Activated CD4-positive, CD25-positive, alpha-beta regulatory T cell treated with anti-CD3 and anti-CD28 coated beads, Interleukin-2, amount 50 U/mL, for 16 hours (primary cell): ENCODE measurements around the gene CEP131.
A peak's percentile ranks its signal among the peaks of the same experiment; 100 is the strongest.

Source experiments
- DNase-seq: peaks from one replicate; pipeline ENCODE4 v3.0.0-alpha.2; 2020; ENCODE audit warnings: low read depth, low spot score

The CEP131 gene

DNA sequence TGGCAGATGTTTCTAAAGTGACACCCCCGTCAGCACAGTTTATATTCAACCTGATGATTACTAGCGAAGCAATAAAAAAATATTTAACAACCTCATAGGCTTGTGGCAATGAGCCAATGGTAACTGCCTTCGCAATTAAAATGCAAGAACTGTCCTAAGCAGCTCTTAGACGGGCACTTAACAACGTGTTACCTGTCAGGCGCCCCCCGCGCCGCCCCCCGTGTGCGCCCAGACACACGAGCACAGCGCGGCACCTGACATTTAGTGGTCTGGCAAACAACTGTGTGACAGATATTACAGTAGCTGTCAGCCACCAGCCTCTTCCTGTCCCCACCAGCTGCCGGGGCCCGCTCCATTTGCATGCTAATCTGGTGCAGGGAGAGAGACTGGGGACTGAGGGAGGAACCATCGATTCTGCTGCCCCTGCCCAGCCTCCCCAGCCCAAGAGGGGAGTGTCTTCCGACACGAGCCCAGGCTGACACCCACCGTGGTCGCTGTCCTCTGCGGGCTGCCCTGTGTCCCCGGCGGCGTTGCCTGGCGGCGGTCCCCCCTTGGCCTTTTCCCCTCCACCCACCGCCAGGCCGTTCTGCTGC lies 29.0 kb upstream of the CEP131 start:
- DNase-seq: no peak

DNA sequence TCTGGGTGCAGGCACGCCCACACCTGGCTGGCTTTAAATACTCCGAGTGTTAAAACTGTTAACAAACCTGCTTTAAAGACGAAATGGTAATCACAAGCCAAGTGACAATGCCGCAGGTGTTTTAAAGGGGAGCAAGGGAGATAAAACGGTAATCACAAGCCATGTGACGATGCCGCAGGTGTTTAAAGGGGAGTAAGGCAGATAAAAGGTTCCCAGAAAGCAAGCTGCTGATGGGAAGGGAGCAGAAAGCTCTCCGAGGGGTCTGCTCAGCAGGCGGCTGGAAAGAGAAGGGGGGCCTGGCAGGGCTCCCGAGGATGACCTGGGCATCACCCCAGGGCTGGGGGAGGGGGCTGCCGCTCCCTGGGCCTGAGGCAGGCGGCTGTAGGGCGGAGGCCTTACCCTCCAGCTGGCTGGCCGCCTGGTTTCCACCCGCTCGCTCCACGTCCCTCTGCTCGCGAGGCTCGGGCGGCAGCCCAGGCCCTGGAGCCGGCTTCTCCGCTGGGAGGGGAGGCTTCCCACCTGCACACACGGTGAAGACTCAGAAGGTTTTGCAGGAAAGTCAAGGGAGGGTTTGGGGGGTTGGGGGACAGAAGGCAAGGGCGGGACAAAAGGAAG lies 28.4 kb upstream of the CEP131 start:
- DNase-seq: no peak

DNA sequence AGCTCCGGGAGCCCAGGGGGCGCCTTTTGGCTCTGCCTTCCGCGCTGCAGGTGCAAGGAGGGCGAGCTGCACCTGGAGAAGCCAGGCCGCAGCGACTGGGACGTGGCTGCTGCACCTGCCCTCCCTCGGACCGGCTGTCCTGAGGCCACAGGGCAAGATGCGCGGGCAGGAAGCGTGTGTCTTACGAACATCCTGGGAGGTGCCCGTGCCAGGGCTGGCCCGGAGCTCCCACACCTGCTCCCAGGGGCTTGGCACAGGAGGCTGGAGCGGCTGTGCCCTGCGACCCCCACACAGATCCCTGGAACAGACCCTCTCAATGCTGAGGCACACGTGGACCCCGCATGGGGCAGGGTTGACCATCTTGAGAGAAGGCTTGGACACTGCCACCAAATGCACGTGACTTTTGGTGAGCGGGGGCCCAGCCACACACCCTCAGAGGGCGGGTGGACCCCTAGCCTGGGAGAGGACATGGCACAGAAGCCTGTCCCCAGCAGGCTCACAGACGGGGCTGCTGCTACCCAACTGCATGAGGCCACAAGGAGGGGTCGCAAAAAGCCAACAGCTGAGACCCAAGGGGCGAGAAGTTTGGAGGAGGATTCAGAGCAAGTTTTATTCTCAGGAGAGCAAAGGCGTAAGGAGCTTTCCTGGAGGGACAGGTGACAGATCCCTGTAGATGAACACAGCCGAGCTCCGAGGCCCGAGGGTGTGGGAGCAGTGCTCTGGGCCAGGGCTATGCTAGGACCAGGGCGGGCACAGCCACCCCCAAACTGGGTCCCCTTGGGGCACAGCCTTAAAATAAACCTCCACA lies 27.7 kb upstream of the CEP131 start:
- DNase-seq: no peak

DNA sequence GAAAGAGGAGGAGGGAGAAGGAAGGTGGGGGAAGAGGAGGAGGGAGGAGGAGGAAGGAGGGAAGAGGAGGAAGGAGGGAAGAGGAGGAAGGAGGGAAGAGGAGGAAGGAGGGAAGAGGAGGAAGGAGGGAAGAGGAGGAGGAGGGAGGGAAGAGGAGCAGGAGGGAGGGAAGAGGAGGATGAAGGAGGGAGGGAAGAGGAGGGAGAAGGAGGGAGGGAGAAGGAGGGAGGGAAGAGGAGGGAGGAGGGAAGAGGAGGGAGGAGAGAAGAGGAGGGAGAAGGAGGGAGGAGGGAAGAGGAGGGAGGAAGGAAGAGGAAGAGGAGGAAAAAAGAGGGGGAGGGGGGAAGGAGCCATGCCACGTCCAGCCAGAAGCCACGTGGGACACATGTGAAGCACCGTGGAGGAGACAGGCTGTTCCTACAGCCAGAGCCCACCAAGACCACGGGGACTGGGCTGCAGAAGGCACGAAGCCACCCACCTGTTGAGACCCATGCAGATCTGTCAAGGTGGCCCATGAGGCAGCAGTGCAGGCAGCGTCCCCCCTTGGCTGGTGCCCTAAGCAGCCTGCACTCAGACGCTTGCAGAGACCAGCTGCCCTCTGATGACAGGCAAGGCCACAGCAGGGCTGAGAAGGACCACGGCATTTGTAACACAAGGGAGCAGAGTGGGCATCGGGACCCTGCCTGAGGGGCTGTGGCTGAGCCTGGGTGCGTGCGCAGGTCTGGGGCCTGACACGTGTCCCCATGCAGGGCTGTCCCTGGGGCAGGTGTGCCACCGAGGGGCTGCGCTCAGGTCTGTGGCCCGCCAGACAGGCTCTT lies 26.7 kb upstream of the CEP131 start:
- no peak for DNase-seq

DNA sequence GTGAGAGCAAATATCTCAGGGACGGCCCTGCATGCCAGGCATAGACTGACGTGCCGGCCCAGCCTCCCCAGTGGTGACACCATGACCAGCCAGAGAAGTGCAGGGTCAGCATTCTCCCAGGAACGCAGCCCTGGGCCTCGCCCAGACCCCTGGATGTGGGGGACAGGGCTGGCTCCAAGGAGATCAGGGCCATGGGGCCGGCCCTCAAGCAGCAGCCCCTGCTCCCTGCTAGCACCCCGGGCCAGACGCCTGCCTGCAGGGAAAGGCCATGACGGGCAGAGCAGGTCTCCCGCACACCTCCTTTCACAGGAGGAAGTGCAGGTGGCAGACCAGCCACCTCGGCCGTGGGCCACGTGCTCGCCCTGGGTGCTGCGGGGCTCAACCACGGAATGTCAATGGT lies 25.9 kb upstream of the CEP131 start:
- DNase-seq: no peak

DNA sequence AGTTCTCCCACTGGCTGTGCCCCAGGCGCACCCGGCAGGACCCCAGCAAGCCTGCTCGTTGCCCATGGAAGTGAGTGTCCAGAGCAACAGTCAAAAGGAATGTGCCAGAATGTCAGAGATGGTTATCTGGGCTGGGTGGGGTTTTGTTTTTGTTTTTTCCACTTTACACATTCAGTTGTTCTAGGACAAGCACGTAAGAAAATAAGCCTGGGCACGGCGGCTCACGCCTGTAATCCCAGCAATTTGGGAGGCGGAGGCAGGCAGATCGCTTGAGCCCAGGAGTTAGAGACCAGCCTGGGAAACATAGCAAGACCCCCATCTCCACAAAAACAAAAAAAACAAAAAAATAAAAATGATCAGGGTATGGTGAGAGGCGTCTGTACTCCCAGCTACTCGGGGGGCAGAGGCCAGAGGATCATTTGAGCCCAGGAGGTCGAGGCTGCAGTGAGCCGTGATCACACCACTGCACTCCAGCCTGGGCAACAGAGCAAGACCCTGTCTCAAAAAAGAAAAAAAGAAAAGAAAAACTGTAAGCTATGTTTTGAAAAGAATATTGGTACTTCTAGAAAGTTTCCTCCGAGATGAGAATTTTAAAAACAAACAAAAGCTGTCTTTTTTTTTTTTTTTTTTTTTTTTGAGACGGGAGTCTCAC lies 24.7 kb upstream of the CEP131 start:
- no peak for DNase-seq

DNA sequence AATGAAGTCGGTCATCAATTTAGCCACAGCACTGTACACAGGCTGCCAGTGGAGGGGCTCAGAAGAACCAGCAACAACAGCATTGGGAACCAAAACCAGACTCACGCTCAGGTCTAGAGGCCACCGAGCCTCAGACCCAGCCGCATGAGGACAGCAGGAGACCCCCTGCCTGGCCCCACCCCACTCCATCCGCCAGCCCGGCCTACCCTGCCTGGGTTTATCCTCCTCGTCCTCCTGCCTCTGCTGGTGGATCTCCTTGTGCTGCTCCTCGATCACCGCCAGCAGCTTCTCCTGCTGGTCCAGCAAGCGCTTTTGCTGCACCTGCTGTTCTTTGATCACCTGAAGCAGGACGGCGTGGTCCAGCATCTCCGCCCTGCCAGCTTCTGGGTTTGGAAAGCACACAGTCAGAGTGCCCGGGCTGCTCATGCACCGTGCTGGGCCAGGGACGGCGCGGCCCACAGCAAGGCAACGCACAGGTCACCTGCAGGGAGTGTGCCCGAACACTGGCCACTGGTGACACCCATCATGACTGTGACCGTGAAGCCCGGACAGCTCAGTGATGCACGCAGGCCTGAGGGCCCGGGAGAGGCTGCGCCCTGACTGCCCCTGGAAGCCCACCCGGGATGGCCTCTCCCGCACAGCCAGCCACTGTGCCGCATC lies 24.0 kb upstream of the CEP131 start:
- no peak for DNase-seq

DNA sequence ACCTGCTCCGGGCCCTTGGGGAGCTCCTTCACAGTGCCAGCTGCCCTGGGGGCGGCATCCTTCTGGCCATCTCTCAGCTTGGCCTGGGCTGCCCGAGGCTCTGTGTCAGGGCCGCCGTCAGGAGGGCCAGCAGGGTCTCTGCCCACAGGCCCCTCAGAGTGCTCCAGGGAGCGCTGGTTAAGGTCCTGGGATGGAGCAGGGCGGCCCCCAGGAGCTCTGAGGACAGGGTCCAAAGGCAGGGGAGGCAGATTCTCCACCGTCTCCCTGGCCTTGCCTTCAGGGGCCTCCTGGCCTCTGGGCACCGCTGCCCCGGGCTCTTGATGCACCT lies 23.5 kb upstream of the CEP131 start:
- no peak for DNase-seq

DNA sequence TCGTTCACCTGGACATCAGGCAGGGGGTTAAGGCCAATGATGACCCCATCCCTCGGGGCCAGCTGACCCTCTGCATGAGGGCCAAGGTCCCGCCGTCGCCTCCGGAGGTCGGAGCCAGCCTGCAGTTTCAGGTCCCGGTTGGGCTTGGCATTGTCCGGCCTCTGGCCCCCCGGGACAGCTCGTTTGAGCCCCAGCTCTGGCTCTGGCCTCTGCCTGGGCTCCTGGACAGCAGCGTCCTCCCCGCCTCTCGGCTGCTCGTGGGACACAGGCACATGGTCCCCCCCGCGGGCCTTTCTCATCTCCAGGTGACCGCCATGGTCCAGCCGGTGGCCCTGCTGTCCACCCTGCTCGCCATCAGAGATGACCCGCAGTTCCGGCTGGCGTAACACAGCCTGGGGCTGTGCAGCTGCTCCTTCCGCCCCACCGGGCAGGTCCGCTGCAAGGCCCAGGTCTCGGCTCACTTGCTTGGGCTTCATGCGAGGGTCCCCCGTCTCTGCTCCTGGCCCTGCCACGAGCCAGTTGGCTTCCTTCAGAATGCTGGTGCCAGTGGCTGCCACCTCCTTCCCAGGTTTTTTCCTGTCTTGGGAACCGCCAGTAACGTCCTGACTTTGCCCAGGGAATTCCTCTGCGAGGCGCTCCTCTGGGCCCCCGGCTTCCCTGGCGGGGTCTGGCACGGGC lies 23.0 kb upstream of the CEP131 start:
- no peak for DNase-seq

DNA sequence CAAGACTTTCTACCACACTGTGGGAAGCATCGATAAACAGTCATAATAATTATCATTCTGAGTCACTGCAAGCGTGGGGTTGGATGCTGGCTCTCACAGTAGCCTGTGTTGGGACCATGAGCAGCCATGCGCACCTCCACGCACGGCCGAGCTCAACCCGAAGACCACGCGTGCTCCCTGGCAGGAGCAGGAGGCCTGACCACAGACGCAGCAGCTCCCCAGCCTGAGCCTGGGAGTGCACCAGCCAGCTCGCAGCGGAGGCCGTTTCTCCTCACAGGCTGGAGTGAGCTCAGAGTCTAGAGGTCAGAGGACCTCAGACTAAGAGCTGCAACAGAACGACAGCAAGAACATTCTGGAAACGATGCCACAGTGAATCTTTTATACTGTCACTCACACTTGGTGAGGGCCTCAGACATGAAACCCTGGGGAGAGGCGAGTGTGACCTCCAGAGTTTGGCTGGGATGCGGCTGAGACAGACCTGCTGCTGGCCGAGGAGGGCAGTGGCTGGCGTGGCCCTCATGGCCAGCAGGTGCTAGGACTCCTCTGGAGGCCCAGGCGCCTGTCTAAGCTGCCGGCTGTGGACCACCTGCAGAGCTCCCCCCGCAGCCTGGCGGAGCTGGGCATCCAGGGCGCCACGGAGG lies 22.4 kb upstream of the CEP131 start:
- DNase-seq: no peak

DNA sequence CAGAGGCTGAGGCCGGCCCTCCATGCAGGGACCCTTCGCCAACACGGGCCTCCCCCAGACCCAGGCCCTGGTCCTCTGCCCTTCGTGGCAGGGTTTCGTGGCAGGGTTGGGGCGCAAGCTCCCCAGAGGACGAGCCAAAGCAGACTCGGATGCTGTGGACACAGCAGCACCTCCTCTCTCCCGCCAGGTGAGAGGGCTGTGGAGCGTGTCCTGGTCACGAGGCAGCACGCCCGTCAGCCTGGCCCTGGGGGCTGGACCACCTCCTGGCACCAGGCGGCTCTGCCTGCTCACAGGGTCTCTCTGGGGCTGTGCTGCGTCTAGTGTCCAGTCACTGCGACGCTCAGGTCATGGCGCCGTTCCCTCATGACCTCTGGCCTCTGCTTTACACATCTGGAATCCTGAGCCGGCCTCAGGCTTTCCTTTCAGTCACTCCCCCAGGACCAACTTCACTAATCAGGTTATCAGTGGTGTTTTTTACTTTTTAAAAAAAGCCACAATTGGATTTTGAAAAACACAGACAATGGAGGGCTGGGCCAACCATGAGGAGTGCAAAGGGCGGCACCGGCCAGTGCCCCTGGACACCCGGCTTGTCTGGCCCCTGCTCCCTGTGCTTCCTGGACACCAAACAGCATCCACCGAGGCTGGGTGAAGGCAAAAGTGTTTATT lies 21.7 kb upstream of the CEP131 start:
- DNase-seq: no peak

DNA sequence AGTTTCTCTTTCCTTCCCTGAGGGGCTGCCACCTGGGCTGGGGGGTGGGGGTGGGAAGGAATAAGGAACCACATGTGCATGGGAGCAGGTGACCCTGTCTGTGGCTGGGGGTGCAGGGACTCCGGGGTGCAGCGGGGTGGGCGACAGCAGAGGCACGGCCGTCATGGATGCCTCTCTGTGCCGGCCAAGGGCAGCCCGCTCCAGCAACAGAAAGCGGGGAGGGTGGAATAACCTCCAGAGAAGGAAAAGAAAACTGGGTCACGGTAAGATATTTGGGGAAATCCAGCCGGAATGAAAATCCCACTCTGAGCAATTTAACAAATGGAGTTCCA lies 20.5 kb upstream of the CEP131 start:
- DNase-seq: no peak

DNA sequence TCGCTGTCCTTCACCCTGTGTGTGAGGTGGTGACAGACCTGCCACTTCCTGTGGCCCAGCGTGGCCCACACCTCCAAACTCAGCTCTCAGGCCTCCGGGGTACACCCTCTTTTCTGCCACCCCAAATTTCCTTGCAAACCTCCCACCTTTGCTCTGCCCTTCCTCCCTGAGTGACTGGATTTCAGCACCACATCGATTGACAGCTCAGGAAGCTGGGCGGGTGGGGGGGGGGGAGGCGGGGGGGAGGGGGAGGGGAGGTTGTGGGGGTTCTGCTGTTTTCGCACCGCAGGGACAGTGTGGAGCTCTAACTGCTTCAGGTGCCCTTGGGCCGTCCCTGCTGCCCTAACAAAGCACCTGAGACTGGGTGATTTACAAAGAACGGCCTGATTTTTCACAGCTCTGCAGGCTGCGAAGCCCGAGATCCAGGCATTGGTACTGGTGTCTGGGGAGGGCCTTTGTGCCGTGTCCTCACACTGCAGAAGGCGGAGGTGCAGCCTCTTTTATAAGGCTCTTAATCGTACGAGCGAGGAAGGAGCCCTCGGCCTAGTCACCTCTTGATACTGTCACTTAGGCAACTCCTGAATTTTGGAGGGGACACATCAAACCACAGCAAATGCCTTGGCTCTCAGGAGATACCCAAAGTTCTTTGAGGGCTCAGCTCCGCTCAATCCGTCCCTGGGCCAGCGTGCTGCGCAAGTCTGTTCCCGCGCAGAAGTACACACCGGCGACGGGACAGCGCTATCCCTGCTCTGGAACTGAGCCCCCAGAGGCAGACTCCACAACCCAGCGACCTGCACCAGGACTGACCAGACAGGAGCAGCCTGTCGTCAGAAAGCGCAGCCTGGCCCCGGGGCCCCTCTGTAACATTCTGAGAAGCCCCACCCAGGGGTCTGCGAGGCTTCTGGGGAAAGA lies 19.9 kb upstream of the CEP131 start:
- no peak for DNase-seq

DNA sequence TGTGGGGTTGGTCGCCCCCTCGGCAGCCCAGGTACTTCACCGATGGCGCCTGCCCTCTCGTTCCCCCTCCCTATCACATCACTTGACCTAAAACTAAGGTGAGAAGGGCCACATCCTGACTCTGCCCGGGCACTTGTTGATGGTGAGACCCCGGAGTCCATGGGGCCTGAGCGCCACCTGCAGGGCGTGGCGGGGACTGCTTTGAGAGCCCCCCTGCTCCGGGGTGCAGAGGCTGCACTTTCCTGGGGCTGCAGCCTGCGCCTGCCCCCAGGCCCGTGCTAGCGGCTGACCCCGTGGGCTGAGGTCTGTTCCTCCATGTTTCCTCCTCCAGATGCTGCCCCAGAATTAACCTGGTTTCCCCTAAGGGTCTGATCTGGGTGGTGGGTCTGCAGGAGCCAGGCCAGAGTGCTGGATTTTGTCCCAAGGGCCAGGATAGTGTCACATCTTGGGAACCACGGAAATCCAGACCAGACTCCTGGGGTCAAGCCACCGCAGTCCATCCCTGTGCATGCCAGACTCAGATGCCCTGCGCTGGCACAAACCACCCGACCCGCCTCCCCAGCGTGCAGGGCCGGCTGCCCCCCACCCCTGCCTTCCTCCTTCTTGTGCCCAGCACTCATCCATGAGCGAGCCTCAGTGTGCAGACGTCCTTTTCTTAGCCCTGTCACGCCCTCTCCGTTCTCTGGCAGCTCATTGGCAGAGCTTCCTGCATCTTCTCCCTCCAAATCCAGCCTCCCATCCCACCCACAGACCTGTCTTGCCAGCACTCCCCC lies 19.1 kb upstream of the CEP131 start:
- DNase-seq: peak; percentile 26

DNA sequence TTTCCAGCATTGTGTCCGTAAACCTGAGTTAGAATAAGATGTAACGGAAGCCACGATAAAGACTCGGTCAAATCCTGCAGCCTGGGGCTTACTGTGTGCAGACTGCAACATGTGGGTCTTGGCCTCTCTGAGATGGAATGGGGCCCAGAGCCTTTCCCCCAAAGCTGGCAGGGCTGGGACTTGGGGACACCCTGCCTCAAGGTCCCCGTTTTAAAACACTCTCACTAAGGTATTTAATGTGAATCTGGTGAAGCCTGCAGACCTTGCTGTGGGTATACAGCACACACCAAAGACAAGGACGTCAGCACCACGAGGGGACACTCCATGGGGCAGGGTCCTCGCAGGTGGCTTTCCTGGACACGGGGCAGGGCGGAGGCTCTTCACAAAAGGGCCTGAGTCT lies 18.4 kb upstream of the CEP131 start:
- no peak for DNase-seq

DNA sequence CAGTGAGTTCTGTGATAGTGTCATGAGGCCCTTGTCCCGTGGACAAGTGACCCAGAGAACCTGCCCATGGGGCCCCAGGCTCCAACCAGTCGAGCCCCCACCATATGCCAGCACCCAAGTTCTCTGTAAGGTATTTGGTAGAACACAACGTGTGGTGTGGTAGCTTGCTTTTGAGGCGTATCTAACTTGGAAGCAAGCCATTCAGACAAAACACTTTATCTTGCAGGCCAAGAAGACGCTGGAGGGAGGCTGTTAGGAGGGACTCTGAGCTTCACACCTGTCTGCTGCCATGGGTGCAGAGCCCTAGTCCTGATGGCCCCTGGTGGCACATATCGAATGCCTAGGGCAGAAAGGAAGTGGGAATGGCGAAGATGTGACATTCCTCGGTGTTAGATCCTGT lies 18.0 kb upstream of the CEP131 start:
- no peak for DNase-seq

DNA sequence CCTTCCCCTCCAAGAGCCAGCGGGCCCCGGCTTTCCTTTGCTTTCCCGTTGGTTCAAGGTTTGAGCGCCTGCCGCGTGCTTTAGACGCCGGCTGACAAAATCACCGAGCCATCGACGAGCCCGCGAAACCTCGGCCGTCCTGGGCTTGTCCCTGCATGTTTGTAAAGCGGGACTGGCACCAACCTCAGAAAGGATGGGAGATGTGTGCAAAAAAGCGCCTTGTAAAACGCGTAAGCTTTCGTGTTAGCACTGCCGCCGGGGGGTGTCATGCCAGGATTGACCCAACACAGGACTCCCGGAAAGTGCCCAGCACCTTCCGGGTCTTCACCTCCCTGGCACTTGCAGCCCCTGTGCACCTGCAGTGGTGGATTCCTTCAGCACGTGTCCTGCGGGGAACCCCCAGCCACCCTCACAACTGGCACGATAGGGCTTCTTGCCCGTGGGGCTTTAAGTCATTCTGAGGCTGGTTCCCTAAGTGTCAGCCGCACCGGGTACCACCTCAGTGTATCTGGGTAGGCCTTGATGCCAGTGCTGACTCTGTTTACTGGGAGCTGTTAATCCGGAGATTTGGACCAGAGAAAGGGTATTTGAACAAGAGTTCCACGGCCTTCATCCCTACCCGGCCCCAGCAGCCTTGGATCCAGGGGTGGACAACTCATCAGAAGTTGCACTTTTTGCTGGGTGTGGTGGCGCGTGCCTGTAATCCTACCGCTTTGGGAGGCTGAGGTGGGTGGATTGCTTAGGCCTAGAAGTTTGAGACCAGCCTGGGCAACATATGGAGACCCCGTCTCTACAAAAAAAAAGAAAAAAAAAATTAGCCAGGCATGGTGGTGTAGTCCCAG lies 17.2 kb upstream of the CEP131 start:
- DNase-seq: no peak
